Measurements from ENCODE around the gene ARRDC4. TPM values are rescaled to one million over a fixed set of nuclear protein-coding genes. Genes with fewer than 3 reads are reported as not detected.

The ARRDC4 gene
- total RNA-seq, 1 experiment from 2014 or later: 8.7 TPM

DNA sequence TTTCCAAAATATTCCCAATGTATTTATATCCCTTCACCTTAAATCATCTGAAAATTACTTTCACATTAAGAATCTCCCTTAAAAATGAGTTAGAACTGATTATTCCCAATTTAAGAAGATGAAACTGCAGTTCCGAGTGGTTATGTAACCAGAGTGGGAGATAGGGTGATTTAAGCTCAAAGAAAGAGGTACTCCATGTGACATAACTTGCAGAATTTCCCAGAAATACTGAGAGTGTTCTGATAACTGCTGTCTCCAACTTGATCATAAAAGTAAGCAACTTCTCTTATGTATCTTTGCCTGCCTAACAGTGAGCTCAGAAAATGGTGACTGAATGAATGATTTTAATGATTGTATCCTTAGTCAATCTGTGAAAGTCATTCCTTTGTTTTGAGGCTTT is 32.3 kb downstream of the ARRDC4 start:
- TF ChIP-seq, protein P1, sequence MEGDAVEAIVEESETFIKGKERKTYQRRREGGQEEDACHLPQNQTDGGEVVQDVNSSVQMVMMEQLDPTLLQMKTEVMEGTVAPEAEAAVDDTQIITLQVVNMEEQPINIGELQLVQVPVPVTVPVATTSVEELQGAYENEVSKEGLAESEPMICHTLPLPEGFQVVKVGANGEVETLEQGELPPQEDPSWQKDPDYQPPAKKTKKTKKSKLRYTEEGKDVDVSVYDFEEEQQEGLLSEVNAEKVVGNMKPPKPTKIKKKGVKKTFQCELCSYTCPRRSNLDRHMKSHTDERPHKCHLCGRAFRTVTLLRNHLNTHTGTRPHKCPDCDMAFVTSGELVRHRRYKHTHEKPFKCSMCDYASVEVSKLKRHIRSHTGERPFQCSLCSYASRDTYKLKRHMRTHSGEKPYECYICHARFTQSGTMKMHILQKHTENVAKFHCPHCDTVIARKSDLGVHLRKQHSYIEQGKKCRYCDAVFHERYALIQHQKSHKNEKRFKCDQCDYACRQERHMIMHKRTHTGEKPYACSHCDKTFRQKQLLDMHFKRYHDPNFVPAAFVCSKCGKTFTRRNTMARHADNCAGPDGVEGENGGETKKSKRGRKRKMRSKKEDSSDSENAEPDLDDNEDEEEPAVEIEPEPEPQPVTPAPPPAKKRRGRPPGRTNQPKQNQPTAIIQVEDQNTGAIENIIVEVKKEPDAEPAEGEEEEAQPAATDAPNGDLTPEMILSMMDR (conservative IDR thresholded peaks at IDR 0.05): no peak
- Mint-ChIP-seq H3K27me3 (ENCODE audit: low read depth) (peaks cover 1% of the 10 kb centered on the region; the same call in 1 of the 2 replicates), H3K9me3 (peaks cover 7% of the 10 kb centered on the region in 2 experiments), H3K36me3 (ENCODE audit: insufficient read depth in 1 of 3, low read depth in 3 of 3) (peaks cover 4% of the 10 kb centered on the region in 3 experiments; a peak in 6 of 7 replicates), H3K4me3 (no peak overlapping the region), H3K4me1 (peaks cover 0 to 3% of the 10 kb centered on the region in 2 experiments; a peak in 1 of 4 replicates), H3K27ac (no peak overlapping the region)
- H4K91ac ChIP-seq (ENCODE audit: insufficient read length, low read depth, low read length): no peak overlapping the region
- H3K4me1 ChIP-seq (ENCODE audit: insufficient read depth, low read length): no peaks in the 10 kb centered on the region
- H4K20me1 ChIP-seq (ENCODE audit: control insufficient read depth, insufficient read depth, insufficient read length): no peaks in the 10 kb centered on the region
- H3K56ac ChIP-seq (ENCODE audit: insufficient read length, low read depth, low read length): no peak overlapping the region
- H4K8ac ChIP-seq (replicated peaks; ENCODE audit: insufficient read length, low read depth, low read length): no peak overlapping the region
- H3K79me2 ChIP-seq (ENCODE audit: insufficient read depth, low read length): no peaks in the 10 kb centered on the region
- H3K4ac ChIP-seq (ENCODE audit: low read depth, low read length): no peak overlapping the region
- no peak overlapping the region for H2AK5ac ChIP-seq (ENCODE audit: insufficient read length, low read length)
- no peak overlapping the region for H2BK12ac ChIP-seq (ENCODE audit: insufficient read length, low read depth, low read length)
- H3K4me2 ChIP-seq (ENCODE audit: insufficient read depth, insufficient read length, low read length): no peak overlapping the region
- H2BK5ac ChIP-seq (ENCODE audit: insufficient read length, low read length): no peak overlapping the region
- WGBS (ENCODE audit: extremely low coverage, insufficient read length, low lambda C conversion rate): no CpG with 5 or more reads among the region's 1 CpG
- no peak for DNase-seq
- H2AFZ ChIP-seq (ENCODE audit: low read length): no peak overlapping the region
- H4K5ac ChIP-seq (ENCODE audit: insufficient read length, low read depth, low read length): no peak overlapping the region
- H2BK20ac ChIP-seq (ENCODE audit: low read depth, low read length, poor library complexity, severe bottlenecking): no peak overlapping the region
- no peaks in the 10 kb centered on the region for H3K27me3 ChIP-seq (ENCODE audit: insufficient read depth, low read length)
- no peak overlapping the region for H3K23ac ChIP-seq (ENCODE audit: insufficient read length, low read depth, low read length)
- no peak overlapping the region for H3K18ac ChIP-seq (ENCODE audit: insufficient read length, low read depth, low read length)
- H3K9me3 ChIP-seq (ENCODE audit: control insufficient read depth, low read depth, low read length): no peaks in the 10 kb centered on the region
- no peaks in the 10 kb centered on the region for H3K23me2 ChIP-seq (ENCODE audit: insufficient read length, low read depth, low read length, poor library complexity, severe bottlenecking)
- H3K27ac ChIP-seq (ENCODE audit: insufficient read length, low read depth, low read length): no peak overlapping the region
- H3K14ac ChIP-seq (ENCODE audit: insufficient read depth, low read length): no peak overlapping the region
- H3K79me1 ChIP-seq (ENCODE audit: insufficient read depth, low read depth, low read length, poor library complexity, severe bottlenecking): no peaks in the 10 kb centered on the region
- no peak overlapping the region for H3K9ac ChIP-seq (ENCODE audit: extremely low read depth, insufficient read length, low read length)
- H2BK120ac ChIP-seq (ENCODE audit: low read depth, low read length, poor library complexity, severe bottlenecking): no peak overlapping the region
- no peak overlapping the region for H2BK15ac ChIP-seq (ENCODE audit: low read depth, low read length)
- no peak overlapping the region for H3T11ph ChIP-seq (ENCODE audit: low read length)
